HepG2 (cell line): ENCODE data around the gene CAST. TPM values are rescaled to one million over a fixed set of nuclear protein-coding genes. Genes with fewer than 3 reads are reported as not detected.
A peak's percentile ranks its signal among the peaks of the same experiment; 100 is the strongest.

ENCODE experiments used
- EP300 ChIP-seq, 3 experiments: sonication (generic) in 1 of 3; formaldehyde crosslinking in 1 of 3; IDR thresholded peaks; 2 replicates each; pipeline versions ENCODE4 v1.5.1 to v1.6.1; 2011 to 2020; ENCODE audit warnings: low read depth in 2 of 3, low read length in 2 of 3, borderline replicate concordance in 1 of 3, improper control_type of control experiment in 1 of 3, mild to moderate bottlenecking in 1 of 3, missing genetic modification reagents in 1 of 3, moderate library complexity in 1 of 3
- FIP1L1 ChIP-seq: fragments of 200-400 bp; formaldehyde crosslinking; IDR thresholded peaks from 2 replicates; pipeline ENCODE4 v1.6.1; 2018; ENCODE audit warnings: low read depth, mild to moderate bottlenecking, low read length, moderate library complexity, borderline replicate concordance; ENCODE audit not compliant: insufficient read depth
- HHEX ChIP-seq: IDR thresholded peaks from 2 replicates; pipeline ENCODE4 v1.6.1; 2016; ENCODE audit warnings: control low read depth
- HOXA3 ChIP-seq: sonication (generic); formaldehyde crosslinking; IDR thresholded peaks from 2 replicates; pipeline ENCODE4 v1.5.0; 2020; ENCODE audit warnings: missing genetic modification reagents
- JUN ChIP-seq: sonication (generic); formaldehyde crosslinking; IDR thresholded peaks from 2 replicates; pipeline ENCODE4 v1.4.0; 2020; ENCODE audit warnings: mild to moderate bottlenecking, missing genetic modification reagents
- KLF15 ChIP-seq: sonication (generic); formaldehyde crosslinking; IDR thresholded peaks from 2 replicates; pipeline ENCODE4 v1.8.1; 2023; ENCODE audit warnings: borderline replicate concordance, mild to moderate bottlenecking, inconsistent platforms, missing genetic modification reagents, mixed read lengths
- MIER3 ChIP-seq: IDR thresholded peaks from 2 replicates; pipeline ENCODE4 v1.6.1; 2016; ENCODE audit warnings: missing compliant biosample characterization, borderline replicate concordance
- MIXL1 ChIP-seq: IDR thresholded peaks from 2 replicates; pipeline ENCODE4 v1.6.1; 2016
- PHF21A ChIP-seq: sonication (generic); formaldehyde crosslinking; IDR thresholded peaks from 2 replicates; pipeline ENCODE4 v1.5.0; 2020; ENCODE audit warnings: mild to moderate bottlenecking, missing genetic modification reagents
- SETDB1 ChIP-seq: sonication (generic); formaldehyde crosslinking; IDR thresholded peaks from 2 replicates; pipeline ENCODE4 v1.5.1; 2020; ENCODE audit warnings: missing genetic modification reagents, mild to moderate bottlenecking, borderline replicate concordance
- SRY ChIP-seq: sonication (generic); formaldehyde crosslinking; IDR thresholded peaks from 2 replicates; pipeline ENCODE4 v1.8.0; 2022; ENCODE audit warnings: mild to moderate bottlenecking, missing genetic modification reagents
- SYNCRIP ChIP-seq: fragments of 200-400 bp; formaldehyde crosslinking; IDR thresholded peaks from 2 replicates; pipeline ENCODE4 v1.6.1; 2018; ENCODE audit warnings: mild to moderate bottlenecking, low read depth, low read length; ENCODE audit not compliant: insufficient read depth
- TAF1 ChIP-seq: sonication (generic); formaldehyde crosslinking; IDR thresholded peaks from 2 replicates; pipeline ENCODE4 v1.4.0; 2020; ENCODE audit warnings: missing genetic modification reagents
- ZNF44 ChIP-seq: sonication (generic); formaldehyde crosslinking; IDR thresholded peaks from 2 replicates; pipeline ENCODE4 v1.5.1; 2020; ENCODE audit warnings: mild to moderate bottlenecking, missing genetic modification reagents
- ZNF441 ChIP-seq: sonication (generic); formaldehyde crosslinking; IDR thresholded peaks from 2 replicates; pipeline ENCODE4 v1.7.0; 2021; ENCODE audit warnings: missing genetic modification reagents, borderline replicate concordance
- ZNF468 ChIP-seq: sonication (generic); formaldehyde crosslinking; IDR thresholded peaks from 2 replicates; pipeline ENCODE4 v1.8.0; 2022; ENCODE audit warnings: mild to moderate bottlenecking, moderate library complexity, missing genetic modification reagents
- ZNF501 ChIP-seq: sonication (generic); formaldehyde crosslinking; IDR thresholded peaks from 2 replicates; pipeline ENCODE4 v1.5.1; 2020; ENCODE audit warnings: mild to moderate bottlenecking, moderate library complexity, missing genetic modification reagents
- ZNF530 ChIP-seq: sonication (generic); formaldehyde crosslinking; IDR thresholded peaks from 2 replicates; pipeline ENCODE4 v1.5.0; 2020; ENCODE audit warnings: low read depth, mild to moderate bottlenecking, missing genetic modification reagents
- ZNF619 ChIP-seq: sonication (generic); formaldehyde crosslinking; IDR thresholded peaks from 2 replicates; pipeline ENCODE4 v1.4.0; 2020; ENCODE audit warnings: mild to moderate bottlenecking, missing genetic modification reagents
- ZNF790 ChIP-seq: sonication (generic); formaldehyde crosslinking; IDR thresholded peaks from 2 replicates; pipeline ENCODE4 v1.8.0; 2022; ENCODE audit warnings: missing genetic modification reagents, mild to moderate bottlenecking, borderline replicate concordance
- ZNF839 ChIP-seq: sonication (generic); formaldehyde crosslinking; IDR thresholded peaks from 2 replicates; pipeline ENCODE4 v1.4.0; 2020; ENCODE audit warnings: missing genetic modification reagents, mild to moderate bottlenecking, borderline replicate concordance
- polyA plus RNA-seq, 8 experiments: library from polyadenylated mRNA; depleted of rRNA in 3 of 8; stranded (reverse) in 7 of 8; unstranded in 1 of 8; fragments of >200 nt; fragmentation: Illumina TruSeq in 4 of 8; extraction: Trizol in 4 of 8; gene quantifications; 2 replicates each; pipeline versions ENCODE4 v1.2.1 to v1.2.3, GENCODE V29; 2011 to 2016; ENCODE audit warnings: low read depth in 4 of 8, missing spikeins in 1 of 8, mixed read lengths in 1 of 8; ENCODE audit not compliant: insufficient read depth in 1 of 8
- total RNA-seq, 5 experiments: library from RNA; depleted of rRNA; stranded (reverse); fragments of >200 nt; fragmentation: Illumina TruSeq; extraction: Trizol; gene quantifications; 2 replicates each; pipeline ENCODE4 v1.2.3, GENCODE V29; 2016; ENCODE audit warnings: low read depth in 1 of 5
- TF ChIP-seq, protein P1 (sequence below): IDR thresholded peaks from 2 replicates; pipeline ENCODE4 v1.6.1; 2016; ENCODE audit warnings: mild to moderate bottlenecking, missing biosample characterization, missing genetic modification reagents
- TF ChIP-seq, protein P2 (sequence below): sonication (generic); formaldehyde crosslinking; IDR thresholded peaks from 2 replicates; pipeline ENCODE4 v1.5.1; 2020; ENCODE audit warnings: mild to moderate bottlenecking, missing genetic modification reagents
- TF ChIP-seq, protein P3 (sequence below): sonication (generic); formaldehyde crosslinking; IDR thresholded peaks from 2 replicates; pipeline ENCODE4 v1.4.0; 2020; ENCODE audit warnings: missing genetic modification reagents
- TF ChIP-seq, protein P4 (sequence below): sonication (generic); formaldehyde crosslinking; IDR thresholded peaks from 2 replicates; pipeline ENCODE4 v1.4.0; 2020; ENCODE audit warnings: mild to moderate bottlenecking, missing genetic modification reagents

CAST gene
- total and polyA plus RNA-seq, 2 of the 13 experiments (the other 11 are each of a cell fraction or from before 2014, with no cell fraction given): 42.1 to 67.6 TPM

DNA sequence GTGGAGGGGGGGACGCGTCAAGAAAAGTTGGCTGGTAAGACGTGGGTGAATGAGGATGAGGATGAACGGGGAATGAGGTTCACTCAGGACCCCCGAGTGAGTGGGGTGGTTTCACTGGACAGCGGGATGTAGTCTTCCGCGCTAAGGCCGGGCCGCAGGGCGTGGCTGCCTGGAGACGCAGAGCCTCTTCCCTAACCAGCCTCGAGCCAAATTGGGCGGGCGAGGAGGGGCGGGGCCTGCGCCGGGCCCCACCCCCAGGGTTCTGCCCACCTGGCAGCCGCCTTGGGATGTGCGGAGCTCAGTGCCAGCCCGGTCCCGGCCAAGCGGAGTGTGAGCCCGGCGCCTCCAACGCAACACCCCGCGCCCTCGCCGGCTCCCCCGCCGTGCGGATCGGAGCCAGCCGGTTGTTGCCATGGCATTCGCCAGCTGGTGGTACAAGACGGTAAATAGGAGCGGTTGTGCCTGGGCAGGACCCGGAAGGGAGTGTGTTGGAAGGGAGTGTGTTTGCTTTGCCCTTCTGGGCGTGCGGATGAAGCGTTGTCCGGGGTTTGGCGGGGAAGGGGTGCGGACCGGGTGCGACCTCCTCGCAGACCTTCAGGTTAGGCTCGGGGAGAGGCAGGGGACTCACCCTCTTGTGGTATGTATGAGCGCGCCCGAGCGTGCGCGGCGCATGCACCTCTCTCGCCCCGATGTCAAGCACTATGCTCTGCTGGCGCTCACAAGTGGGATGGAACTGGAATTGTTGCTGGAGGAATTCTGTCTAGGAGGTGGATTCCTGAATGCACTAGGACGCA, 746 bp downstream of the CAST start (continued):
- no peak for TF ChIP-seq JUN
- TF ChIP-seq SYNCRIP: no peak
- no peak for TF ChIP-seq EP300 (IDR thresholded peaks at IDR 0.05; ENCODE audit: low read depth in 2 of 2, low read length in 2 of 2)
- TF ChIP-seq EP300 (CRISPR knock-in tag; IDR thresholded peaks at IDR 0.05; ENCODE audit: borderline replicate concordance): no peak
- no peak for TF ChIP-seq MIXL1 (CRISPR knock-in tag)
- peak; percentile 50 for TF ChIP-seq PHF21A (CRISPR knock-in tag)
- TF ChIP-seq ZNF44 (CRISPR knock-in tag): no peak
- no peak for TF ChIP-seq ZNF619
- 0 out of 2 replicates have a peak, but pooled peaks have one; percentile 45 for TF ChIP-seq FIP1L1
- TF ChIP-seq, protein P1, sequence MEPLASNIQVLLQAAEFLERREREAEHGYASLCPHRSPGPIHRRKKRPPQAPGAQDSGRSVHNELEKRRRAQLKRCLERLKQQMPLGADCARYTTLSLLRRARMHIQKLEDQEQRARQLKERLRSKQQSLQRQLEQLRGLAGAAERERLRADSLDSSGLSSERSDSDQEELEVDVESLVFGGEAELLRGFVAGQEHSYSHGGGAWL: peak; percentile 44
- TF ChIP-seq, protein P2, sequence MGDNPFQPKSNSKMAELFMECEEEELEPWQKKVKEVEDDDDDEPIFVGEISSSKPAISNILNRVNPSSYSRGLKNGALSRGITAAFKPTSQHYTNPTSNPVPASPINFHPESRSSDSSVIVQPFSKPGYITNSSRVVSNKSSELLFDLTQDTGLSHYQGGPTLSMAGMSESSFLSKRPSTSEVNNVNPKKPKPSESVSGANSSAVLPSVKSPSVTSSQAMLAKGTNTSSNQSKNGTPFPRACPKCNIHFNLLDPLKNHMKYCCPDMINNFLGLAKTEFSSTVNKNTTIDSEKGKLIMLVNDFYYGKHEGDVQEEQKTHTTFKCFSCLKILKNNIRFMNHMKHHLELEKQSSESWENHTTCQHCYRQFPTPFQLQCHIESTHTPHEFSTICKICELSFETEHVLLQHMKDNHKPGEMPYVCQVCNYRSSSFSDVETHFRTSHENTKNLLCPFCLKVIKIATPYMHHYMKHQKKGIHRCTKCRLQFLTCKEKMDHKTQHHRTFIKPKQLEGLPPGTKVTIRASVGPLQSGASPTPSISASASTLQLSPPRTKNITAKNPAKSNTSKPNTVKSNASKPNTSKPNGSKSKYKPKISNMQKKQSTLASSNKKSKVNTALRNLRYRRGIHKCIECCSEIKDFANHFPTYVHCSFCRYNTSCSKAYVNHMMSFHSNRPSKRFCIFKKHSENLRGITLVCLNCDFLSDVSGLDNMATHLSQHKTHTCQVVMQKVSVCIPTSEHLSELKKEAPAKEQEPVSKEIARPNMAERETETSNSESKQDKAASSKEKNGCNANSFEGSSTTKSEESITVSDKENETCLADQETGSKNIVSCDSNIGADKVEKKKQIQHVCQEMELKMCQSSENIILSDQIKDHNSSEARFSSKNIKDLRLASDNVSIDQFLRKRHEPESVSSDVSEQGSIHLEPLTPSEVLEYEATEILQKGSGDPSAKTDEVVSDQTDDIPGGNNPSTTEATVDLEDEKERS (CRISPR knock-in tag): no peak
- peak; percentile 76 for TF ChIP-seq ZNF501
- TF ChIP-seq SRY (CRISPR knock-in tag): no peak
- no peak for TF ChIP-seq SETDB1 (CRISPR knock-in tag)
- TF ChIP-seq MIER3 (CRISPR knock-in tag): no peak
- TF ChIP-seq KLF15 (CRISPR knock-in tag): no peak
- TF ChIP-seq, protein P3, sequence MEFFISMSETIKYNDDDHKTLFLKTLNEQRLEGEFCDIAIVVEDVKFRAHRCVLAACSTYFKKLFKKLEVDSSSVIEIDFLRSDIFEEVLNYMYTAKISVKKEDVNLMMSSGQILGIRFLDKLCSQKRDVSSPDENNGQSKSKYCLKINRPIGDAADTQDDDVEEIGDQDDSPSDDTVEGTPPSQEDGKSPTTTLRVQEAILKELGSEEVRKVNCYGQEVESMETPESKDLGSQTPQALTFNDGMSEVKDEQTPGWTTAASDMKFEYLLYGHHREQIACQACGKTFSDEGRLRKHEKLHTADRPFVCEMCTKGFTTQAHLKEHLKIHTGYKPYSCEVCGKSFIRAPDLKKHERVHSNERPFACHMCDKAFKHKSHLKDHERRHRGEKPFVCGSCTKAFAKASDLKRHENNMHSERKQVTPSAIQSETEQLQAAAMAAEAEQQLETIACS: 0 out of 2 replicates have a peak, but pooled peaks have one; percentile 9
- TF ChIP-seq TAF1 (CRISPR knock-in tag): peak; percentile 48; the same call in 1 of the 2 replicates
- TF ChIP-seq ZNF530 (CRISPR knock-in tag): no peak
- TF ChIP-seq, protein P4, sequence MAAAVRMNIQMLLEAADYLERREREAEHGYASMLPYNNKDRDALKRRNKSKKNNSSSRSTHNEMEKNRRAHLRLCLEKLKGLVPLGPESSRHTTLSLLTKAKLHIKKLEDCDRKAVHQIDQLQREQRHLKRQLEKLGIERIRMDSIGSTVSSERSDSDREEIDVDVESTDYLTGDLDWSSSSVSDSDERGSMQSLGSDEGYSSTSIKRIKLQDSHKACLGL: no peak
- TF ChIP-seq HOXA3 (CRISPR knock-in tag): no peak; the same call in 1 of the 2 replicates
- no peak for TF ChIP-seq ZNF790 (CRISPR knock-in tag)
- no peak for TF ChIP-seq HHEX
- no peak for TF ChIP-seq ZNF468 (CRISPR knock-in tag)
- TF ChIP-seq ZNF441 (CRISPR knock-in tag): no peak
- no peak for TF ChIP-seq ZNF839 (CRISPR knock-in tag)
